ENCODE data around the gene RFT1. TPM values are rescaled to one million over a fixed set of nuclear protein-coding genes. Genes with fewer than 3 reads are reported as not detected.
A peak's percentile ranks its signal among the peaks of the same experiment; 100 is the strongest.

Gene RFT1
- total RNA-seq, 1 donor from 2014 or later = 6.1 TPM

DNA sequence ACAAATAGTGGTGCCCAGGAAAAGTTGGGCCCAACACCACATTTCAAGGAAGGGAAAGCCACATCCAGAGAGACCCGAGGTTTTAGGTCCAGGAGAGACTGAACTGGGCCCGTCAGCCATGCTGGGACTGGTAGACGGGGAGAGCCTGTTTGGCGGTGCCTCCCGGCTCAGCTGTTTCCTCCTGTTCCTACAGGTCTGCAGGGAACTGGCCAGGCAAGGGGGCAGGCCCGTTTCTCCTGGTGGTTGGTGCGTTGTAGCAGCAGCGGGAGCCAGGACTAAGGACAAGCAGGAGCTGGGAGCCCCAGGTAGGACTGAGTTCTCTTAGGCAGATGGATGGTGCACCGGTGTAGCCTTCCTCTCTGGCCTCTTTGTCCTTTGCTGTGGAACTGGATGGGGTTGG, 34.7 kb upstream of the RFT1 start:
- DNase-seq (ENCODE audit: low spot score in 2 of 2) = no peak
- no peak for FAIRE-seq

DNA sequence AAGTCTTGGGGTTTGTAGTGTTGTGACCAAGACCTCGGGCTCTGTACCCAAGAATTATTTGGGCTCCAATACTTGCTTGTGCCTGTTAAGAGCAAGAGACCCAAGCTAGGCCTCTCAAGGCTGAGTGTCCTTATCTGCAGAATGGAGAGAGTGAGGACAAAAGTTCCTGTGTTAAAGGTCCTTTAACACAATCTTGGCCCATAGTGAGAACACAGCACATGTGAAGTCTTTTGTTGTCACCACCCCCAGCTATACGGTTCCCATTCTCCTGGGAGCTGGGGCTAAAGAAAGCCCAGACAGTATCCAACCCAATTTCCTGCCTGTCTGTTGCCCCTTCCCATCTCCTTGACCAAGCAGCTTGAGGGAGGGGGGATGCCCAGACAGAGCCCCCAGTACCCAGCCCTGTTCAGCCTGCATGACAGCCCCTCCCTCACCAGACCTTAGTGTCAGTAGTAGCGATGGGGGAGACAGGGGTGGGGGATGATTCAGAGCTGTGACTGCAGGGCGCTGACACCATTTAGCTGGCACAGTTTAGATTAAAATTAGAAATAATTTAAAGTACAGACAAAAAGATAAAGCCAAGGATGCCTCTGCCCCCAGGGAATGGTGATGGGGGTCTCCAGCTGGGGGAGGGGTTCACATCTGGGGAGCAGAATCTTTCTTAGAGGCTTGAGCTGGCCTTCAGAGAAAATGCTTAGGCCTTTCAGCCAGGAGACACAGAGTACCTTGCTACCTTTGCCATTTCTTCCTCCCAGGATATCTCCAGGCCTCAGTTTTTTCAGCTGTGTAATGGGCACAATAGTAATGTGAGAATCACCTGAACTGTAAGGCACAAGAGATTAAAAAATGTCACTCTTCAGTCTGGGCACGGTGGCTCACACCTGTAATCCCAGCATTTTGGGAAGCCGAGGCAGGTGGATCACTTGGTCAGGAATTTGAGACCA, 33.5 kb upstream of the RFT1 start:
- DNase-seq (ENCODE audit: low spot score in 2 of 2) (no peak), FAIRE-seq (no peak)

DNA sequence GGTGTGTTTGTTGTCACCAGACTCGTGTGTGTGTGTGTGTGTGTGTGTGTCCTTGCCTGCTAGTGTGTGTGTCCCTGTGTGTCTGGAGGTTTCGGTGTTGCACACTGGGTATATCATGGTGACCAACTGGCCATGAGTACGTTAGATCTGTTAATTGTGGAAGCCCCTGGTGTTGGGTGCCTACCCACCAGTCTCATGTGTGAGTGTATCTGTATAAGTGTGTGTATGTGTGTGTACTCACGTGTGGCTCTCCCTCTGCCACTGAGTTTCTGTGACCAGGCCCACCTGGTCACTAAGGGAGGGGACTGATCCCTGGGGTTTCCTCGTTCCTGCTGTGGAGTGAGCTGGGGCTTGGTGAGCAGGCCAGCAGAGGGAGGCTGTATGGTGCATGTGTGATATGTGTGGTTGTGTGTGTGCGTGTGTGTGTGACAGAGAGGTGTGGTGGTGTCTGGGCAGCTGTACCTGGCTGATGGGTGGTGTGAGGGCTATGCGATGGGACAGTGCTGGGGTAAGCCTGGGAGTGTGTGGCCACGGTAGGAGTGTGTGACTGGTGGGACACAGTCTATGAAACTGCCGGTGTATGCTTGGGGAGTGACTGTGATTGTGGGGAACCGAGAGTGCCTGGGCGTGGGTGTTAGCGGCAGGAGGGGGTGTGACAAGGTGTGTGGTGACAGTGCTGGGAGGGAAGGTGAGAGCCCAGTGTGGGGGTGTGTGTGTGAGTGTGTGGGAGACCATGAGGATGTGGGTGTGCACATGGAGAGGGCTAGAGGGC, 32.6 kb upstream of the RFT1 start:
- FAIRE-seq (no peak), DNase-seq (ENCODE audit: low spot score in 2 of 2) (no peak)

DNA sequence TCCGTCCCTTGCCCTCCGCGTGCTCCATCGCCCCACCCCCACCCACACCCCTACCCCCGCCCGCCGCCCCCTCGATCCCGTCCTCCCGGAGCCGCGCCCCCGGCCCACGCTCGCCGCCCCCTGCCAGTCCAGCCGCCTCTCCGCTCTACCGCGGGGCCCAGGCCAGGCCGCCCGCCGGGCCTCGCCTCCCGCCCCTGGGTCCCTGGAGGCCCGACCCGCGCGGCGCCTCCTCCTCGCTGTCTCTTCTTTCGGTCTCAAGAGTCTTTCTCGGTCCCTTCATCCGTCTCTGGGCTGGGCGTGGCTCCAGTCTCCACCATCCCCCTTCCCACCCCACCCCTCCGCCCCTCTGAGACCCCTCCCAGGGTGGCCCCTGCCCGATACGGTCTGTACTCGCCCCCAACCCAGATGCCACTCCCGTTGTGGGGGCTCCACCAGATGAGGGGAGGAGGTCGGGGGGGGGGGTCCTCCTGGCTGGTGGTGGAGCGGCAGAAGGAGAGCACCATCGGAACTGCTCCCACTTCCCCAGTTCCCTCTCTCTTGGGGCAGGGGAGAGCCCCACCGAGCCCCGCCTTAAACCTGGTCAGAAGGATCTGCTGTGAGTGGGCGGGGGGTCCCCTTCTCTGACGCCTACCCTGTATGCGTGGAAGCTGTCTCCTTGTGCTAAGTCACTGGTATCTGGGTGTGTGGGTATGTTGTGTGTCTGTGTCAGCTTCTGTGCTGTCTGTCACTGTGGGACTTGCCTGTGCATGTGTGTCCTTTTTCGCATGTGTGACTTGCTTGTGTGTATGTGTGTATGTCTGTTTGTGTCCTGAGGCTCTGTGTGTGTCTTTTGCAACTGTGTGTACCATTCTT, 31.8 kb upstream of the RFT1 start:
- FAIRE-seq (no peak), DNase-seq (ENCODE audit: low spot score in 2 of 2) (peak in 1 of 2 donors; percentile 56)

DNA sequence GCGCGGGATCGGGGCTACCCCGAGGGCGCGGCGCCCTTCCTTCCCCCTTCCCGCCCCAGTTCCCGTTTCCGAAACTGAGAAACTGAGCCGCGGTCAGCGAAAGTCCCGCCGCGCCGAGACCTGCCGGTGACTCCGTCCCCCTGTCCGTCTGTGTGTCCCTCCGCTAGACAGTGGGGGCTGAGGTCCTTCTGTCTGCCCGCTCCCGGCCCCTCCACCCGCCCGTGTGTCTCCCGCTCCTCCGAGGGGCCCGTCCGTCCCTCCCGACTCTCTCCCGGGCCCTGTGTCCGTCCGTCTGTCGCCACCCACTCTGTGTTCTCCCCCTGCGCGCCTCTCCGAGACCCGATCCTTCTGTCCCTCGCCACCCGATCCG, 31.2 kb upstream of the RFT1 start:
- FAIRE-seq (no peak), DNase-seq (ENCODE audit: low spot score in 2 of 2) (peak in 1 of 2 donors; percentile 52)

DNA sequence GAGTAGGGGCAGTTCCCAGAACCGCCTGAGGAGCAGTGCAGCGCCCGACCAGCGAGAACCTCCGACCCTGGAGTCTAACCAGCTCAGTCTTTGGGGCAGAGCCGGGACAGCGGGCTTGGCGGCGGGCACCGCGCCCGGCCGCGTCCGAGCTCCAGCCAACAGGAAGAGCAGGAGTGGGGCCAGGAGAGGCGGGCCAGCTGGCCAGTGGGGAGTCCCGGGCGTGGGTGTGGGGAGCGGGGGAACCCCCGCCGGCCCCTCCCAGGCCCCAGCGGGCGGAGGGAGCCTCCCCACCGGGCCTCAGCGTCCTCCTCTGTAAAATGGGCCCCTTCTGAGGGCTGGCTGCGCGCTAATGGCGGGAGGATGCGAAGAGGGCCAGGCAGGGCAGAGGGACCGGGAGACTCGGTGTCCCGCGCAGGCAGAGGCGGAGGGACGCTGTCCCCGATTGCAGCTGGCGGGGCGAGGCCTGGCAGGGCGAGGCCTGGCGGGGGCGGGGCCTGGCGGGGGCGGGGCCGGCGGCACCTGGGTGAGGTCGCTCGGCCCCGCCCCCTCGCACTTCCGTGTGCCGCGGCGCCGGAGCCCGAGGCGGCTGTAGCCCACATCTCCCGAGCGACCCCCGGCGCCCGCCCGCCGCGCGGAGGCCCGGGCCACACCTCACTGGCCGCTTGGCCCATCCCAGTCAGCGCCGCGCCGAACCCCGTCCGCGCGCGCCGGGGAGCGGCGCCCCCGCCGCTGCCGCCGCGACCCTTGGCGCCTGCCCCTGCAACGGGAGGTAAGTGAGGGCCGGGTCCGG, 30.6 kb upstream of the RFT1 start, which contains the start of gene PRKCD:
Gene PRKCD, plus strand, starts transcription at position 550 of the 790 bp plus-strand sequence. CDS start 17,214 bp downstream, outside the sequence.
- FAIRE-seq = no peak
- DNase-seq (ENCODE audit: low spot score in 2 of 2) = peak; percentile 86 to 90

DNA sequence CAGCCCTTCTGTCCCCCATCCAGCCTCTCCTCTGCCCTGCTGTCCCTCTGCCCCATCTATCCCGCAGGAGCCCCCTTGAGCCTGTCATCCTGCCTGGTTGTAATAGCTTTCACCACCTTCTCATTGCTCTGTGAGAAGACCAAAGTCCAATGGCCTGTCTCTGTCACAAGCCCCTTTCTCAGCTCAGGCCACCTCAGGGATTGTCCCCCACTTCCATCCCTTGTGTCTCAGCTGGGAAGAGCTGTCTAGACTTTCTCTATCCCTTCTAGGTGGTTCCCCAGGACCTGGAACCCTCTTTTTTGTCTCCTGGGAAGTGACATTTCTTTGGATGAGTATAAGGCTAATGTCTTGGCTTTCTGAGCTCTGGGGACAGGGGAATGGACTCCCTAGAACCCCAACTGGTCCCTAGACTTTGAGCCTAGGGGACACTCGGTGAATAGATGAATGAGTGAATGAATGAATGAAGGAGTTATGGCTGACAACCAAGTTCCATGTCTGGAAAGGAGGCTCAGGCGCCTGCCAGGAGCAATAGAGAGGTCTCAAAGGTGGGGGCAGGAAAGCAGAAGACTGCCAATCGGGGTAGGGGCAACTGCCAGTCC, 29.9 kb upstream of the RFT1 start:
- DNase-seq (ENCODE audit: low spot score in 2 of 2) = no peak
- no peak for FAIRE-seq

DNA sequence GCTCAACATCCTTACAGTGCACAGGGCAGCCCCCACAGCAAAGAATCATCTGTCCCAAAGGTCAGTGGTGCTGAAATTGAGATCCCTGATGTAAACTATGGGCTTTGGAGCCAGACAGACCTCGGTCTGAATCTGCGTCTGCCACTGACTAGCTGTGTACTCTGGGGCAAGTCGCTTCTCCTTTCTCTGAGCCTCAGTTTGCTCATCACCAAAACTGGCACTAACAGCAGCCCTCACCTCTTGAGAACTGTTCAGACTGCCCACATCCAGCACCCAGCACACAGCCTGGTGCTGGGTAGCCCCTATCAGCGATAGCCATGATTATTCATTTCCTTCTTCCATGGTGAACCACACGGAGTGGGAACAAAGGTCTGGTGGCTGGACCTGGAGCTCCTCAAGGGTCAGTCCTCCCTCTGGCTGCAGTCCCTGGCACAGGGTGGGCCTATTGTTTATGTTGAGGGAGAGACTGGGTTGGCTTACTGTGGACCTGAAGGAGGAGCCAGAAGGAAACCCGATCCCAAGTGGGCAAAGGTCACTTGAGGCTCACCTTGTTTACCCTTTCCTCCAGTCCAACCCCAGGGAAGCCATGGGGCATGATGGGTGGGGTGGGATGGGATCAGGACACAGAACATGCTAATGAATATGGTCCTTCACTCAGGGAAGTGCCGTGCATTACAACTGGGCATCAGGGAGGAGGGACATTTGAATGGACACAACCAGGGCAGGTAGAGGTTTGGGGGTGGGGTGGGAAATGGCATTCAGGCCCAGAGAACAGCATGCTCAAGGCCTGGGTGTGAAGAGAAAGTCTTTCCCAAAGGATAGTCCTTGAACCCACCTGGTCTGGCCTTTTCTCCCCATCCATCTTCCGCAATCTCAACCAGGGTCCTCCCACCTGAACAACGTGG, 29.2 kb upstream of the RFT1 start:
- DNase-seq (ENCODE audit: low spot score in 2 of 2) = no peak
- FAIRE-seq = no peak

DNA sequence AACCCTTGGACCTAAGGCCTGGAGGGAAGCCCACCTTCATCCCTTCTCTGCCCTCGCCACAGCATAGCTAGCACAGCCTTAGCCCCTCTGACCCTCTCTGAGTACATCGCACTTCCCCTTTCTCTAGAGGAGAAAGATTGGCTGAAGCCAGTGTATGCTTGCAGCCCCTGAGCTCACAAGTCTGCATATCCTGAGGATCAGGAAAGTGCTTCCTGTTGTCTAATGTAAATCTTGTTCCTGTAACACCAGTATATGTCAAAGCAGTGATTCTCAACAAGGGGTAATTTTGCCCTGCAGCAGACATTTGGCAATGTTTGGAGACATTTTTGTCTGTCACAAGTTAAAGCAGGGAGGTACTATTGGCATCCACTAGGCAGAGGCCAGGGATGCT, 28.5 kb upstream of the RFT1 start:
- FAIRE-seq = no peak
- DNase-seq (ENCODE audit: low spot score in 2 of 2) = no peak

DNA sequence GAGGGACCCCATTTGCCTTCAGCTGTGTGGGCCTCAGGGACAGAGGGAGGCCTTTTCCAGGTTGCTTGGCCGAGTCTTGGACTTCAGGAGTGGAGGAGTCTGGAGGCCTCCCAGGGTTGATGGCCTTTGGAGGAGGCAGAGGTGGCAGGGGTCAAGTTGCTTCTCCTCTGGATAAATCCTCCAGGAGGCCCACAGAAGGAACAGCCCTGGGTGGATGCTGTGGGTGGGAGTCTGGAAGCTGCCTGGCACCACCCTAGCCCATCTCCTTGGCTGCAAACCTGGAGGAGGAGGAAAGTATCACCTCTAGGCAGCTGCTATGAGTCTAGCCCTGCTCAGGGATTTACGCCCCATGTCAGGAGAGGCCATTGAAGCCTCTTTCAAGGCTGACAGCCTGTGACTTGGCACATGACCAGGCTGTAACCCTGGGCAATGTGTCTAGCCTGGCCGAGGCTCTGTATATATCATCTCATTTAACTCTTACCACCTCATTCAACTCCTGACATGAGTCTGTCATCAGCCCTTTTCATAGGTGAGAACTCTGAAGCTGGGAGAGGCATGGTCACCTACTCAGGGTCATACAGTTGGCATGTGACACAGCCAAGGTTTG, 27.8 kb upstream of the RFT1 start:
- FAIRE-seq (no peak), DNase-seq (ENCODE audit: low spot score in 2 of 2) (no peak)

DNA sequence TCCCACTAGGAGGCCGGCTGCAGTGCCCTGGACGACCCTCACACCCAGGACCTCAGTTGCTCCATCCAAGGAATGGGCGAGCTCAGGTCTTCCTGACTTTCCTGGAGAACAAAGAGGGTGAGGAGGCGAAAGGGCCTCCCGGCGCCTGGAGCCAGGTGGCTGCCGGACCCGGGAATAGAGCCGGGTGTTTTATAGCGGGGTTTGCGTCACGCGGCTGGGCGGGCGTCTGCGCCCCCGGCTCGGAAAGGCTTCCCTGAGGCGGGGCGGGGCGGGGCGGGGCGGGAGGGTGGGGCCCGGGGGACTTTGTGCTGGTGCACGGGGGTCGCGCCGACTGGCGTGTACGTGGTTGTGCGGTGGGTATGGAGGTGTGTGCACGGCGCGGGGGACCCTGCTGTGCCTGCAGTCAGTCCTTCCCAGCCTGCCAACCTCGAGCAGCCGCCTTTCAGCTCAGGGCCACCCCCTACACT, 26.2 kb upstream of the RFT1 start:
- DNase-seq (ENCODE audit: low spot score in 2 of 2) = peak in 1 of 2 donors; percentile 32
- FAIRE-seq = no peak

DNA sequence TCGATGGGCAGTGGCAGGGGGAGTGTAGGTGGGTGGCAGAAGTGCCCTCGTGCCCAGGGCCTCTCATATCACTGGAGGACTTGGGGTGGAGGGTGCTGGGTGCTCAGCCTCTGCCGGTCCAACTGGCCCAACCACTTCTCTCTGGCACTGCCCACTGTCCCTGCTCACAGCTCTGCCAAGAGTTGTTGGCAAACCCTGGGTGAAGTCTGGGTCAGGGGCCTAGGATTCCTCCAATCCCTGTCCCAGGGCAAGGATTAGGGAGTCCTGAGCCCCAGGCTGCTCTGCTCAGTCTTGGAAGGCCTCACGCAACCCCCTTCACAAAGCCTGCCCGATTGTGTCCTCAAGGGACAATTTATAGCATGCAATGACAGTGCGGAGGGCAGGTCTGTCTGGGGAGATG, 25.5 kb upstream of the RFT1 start:
- no peak for FAIRE-seq

DNA sequence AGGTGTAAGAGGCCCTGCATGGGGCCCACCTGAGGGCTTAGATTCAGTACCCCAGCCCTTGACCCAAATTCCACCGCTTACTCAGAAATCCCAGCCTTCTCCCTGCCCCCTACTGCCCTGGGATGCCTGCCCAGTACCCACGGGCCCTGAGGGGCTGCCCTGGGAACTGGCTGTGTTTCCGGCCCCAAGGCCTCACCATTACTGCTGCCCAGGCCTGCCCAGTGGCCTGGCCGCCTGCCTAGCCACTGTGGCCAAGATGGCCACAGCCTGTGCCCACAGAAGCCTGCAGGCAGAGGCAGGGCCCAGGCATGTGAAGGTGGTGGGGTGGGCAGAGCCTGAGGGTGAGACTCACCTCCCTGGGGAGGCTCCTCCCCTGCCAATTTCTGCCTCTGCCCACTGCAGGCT, 24.6 kb upstream of the RFT1 start:
- DNase-seq (ENCODE audit: low spot score in 2 of 2) (peak in 1 of 2 donors; percentile 47), FAIRE-seq (no peak)

More for the DNA sequence above, 25.5 kb upstream of the RFT1 start:
- peak in 1 of 2 donors; percentile 24 for DNase-seq (ENCODE audit: low spot score in 2 of 2)

DNA sequence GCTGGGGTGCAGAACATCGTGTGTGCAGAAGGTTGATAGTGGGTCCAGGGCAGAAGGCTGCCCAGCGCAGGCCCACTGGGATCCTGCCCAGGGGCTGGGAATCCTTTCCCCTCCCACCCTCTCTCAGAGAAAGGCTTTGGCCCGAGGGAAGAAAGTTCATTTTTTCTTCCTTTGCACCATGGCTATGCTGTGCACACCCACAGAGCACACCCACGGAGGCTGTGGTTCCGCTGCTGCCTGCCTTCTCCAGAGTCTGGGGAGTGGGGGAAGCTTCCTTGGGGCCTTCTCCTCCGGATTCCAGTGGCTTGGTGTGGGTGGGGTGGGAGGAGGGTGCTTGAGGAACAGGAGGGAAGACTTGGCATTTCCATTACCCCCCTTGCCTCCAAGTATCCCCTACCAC, 23.7 kb upstream of the RFT1 start:
- FAIRE-seq = no peak

DNA sequence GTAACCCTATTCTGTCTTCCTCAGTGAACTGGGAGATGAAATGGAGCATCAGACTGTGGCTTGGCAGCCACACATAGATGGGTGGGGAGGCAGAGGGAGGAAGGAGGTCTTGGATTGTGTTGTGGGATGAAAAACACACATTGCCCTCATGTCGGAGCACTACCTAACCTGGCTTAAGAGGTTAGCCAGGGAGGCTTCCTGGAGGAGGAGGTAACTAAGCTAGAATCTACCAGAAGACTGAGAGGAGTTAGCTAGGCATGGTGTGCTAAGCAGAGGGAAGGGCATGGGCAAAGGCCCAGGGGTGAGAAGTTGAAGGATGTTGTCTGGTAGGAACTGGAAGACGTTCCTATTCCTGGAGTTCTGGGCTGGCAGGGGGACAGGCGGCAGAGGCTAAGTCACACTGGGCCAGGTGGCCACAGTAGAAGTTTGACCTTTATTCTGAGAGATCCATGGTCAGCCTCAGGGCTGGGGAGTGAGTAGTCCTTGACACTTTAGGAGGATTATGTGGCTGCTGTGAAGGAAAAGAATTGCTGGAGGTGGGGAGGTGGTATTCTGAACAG, 23.1 kb upstream of the RFT1 start:
- FAIRE-seq (no peak), DNase-seq (ENCODE audit: low spot score in 2 of 2) (no peak)

More for the DNA sequence above, 23.7 kb upstream of the RFT1 start:
- DNase-seq (ENCODE audit: low spot score in 2 of 2) = peak in 1 of 2 donors; percentile 34

DNA sequence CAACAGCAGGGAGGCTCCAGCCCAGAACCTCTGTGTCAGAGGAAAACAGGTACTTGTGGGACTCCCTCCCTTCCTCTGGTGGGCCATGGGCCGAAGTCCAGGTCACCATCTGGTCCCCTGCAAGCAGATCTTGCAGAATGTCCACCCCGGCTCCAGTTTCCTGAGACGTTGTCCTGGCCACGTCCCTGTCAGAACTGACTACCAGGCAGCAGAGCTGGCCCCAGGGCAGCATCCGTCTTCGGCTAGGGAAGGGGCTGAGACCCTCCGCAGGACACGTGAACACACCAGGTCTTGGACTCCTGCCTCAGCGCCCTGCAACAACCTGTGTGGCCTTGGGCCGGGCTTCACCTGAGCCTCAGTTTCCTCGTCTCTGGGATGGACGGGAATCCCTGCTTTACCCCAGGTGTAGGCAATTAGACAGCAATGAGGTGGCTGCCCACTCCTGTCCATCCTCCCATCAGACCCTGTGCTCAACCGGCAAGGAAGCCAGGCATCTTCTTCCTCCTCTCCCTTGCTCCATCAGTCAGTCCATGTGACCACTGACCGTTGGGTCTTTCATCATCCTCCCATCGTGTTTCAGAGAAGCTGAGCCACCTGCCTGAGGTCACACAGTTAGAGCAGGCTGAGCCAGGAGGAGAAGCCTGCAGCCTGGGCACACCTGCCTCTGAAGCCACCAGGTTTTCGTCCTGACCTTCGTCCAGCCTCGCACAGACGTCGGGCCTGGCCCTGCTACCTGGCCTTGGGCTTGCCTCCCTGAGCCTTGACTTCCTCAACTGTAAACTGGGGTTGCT, 21.8 kb upstream of the RFT1 start:
- FAIRE-seq = no peak
- no peak for DNase-seq (ENCODE audit: low spot score in 2 of 2)

DNA sequence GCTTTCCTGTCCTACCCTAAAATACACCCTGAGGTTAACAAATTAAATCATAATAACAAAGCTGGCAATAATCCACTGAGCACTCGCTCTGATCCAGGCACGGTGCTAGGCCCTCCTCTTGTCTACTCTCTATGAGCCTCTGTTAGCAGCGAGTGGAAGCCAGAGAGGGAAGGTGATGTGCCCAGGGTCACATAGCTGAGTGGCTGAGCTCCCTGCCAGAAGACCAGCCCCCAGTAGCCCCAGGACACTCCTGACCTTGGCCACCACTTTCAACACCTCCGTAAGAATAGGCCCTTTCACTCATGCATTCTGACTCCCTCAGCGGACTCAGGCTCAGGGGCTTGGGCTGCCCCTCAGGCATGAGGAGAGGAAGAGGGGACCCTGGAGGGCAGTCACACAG, 21.2 kb upstream of the RFT1 start:
- DNase-seq (ENCODE audit: low spot score in 2 of 2) = no peak
- no peak for FAIRE-seq

Data from frontal cortex (tissue), 4 donors.